Kidney (tissue), 14 donors: ENCODE data around the gene OR51E1. TPM values are rescaled to one million over a fixed set of nuclear protein-coding genes. Genes with fewer than 3 reads are reported as not detected.
A peak's percentile ranks its signal among the peaks of the same experiment; 100 is the strongest.

Source experiments
- DNase-seq, 5 donors: peaks; one replicate each; pipeline ENCODE4 v3.0.0-alpha.2; 2013 to 2020
- FAIRE-seq: peaks from 2 replicates; lab custom pipeline; 2012; peaks lifted over from hg19 to GRCh38; lab: Jason Lieb, UNC
- H3K27ac ChIP-seq, 2 donors: one replicate each; pipeline ENCODE4 v1.7.0; 2013; ENCODE audit warnings: low read depth in 2 of 2, low read length in 2 of 2, inconsistent platforms in 1 of 2
- H3K27me3 ChIP-seq: one replicate; pipeline ENCODE4 v1.7.1; 2013; ENCODE audit warnings: low read length, inconsistent platforms; ENCODE audit not compliant: control insufficient read depth, insufficient read depth
- H3K36me3 ChIP-seq, 3 donors: one replicate each; pipeline versions ENCODE4 v1.7.0 to v1.7.1; 2013; ENCODE audit warnings: low read length in 3 of 3, control low read depth in 1 of 3, inconsistent platforms in 1 of 3; ENCODE audit not compliant: insufficient read depth in 3 of 3, control insufficient read depth in 2 of 3
- H3K4me1 ChIP-seq, 3 donors: one replicate each; pipeline versions ENCODE4 v1.7.0 to v1.7.1; 2013; ENCODE audit warnings: low read length in 3 of 3, inconsistent platforms in 1 of 3, low read depth in 1 of 3; ENCODE audit not compliant: control insufficient read depth in 2 of 3, insufficient read depth in 2 of 3
- H3K4me3 ChIP-seq, 3 donors: one replicate each; pipeline versions ENCODE4 v1.7.0 to v1.8.1; 2013; ENCODE audit warnings: low read length in 3 of 3, control low read depth in 1 of 3, inconsistent platforms in 1 of 3
- H3K9ac ChIP-seq, 3 donors: one replicate each; pipeline versions ENCODE4 v1.7.0 to v1.7.1; 2013; ENCODE audit warnings: low read length in 3 of 3, control low read depth in 1 of 3, inconsistent platforms in 1 of 3
- H3K9me3 ChIP-seq, 3 donors: one replicate each; pipeline versions ENCODE4 v1.7.0 to v1.7.1; 2013; ENCODE audit warnings: low read length in 3 of 3, control low read depth in 1 of 3, inconsistent platforms in 1 of 3; ENCODE audit not compliant: control insufficient read depth in 2 of 3, insufficient read depth in 1 of 3
- CTCF ChIP-seq: IDR thresholded peaks from 3 replicates; pipeline ENCODE4 v1.5.1; 2012; ENCODE audit warnings: mild to moderate bottlenecking, moderate library complexity, borderline replicate concordance; ENCODE audit not compliant: insufficient read depth; ENCODE audit errors: extremely low read depth
- intact Hi-C: fragments of 100-400 bp; cut with DNase I; formaldehyde crosslinking; loops from one replicate; pipeline ENCODE4 v1.11.1; 2022
- polyA plus RNA-seq: library from polyadenylated mRNA; stranded (reverse); fragments of 350-450 nt; fragmentation: Illumina TruSeq; extraction: RNeasy Lipid Tissue Mini Kit (QIAGEN cat#74804); gene quantifications from one replicate; pipeline ENCODE4 v1.2.3, GENCODE V29; 2014; ENCODE audit warnings: low read depth, low replicate concordance; ENCODE audit not compliant: insufficient read depth
- total RNA-seq: library from RNA; stranded (reverse); fragmentation: NEBNext Ultra II Directional; extraction: Animal tissue kit (Norgen Biotek cat#: 25700); gene quantifications from one replicate; pipeline ENCODE4 v1.2.1, GENCODE V29; 2021
- donor health status: control.
- donor health status: control.
- donor health status: control.
- donor health status: control.
- donor health status: control.
- donor health status: DM: yes; HTN: yes; CAD: no.
- donor health status: Normal renal cell carcinoma (clear cell type).

Gene OR51E1
- total and polyA plus RNA-seq, 2 donors from 2014 or later, result 1.4 to 1.7 TPM

GRCh38 chr11:4654635-4655369, 11.0 kb downstream of the OR51E1 start:
- Histone ChIP-seq H3K9me3 (no peaks in the 10 kb centered on the region), H3K4me3 (no peak overlapping the region), H3K27me3 (no peaks in the 10 kb centered on the region), H3K36me3 (no peaks in the 10 kb centered on the region), H3K4me1 (no peaks in the 10 kb centered on the region), H3K27ac (no peak overlapping the region), H3K9ac (no peak overlapping the region)
- TF ChIP-seq CTCF, result no peak
- intact Hi-C loops, result no loop called here
- FAIRE-seq (no peak), DNase-seq (no peak)

GRCh38 chr11:4658629-4659445, 15.1 kb downstream of the OR51E1 start:
- no peak for TF ChIP-seq CTCF
- no peaks in the 10 kb centered on the region for H3K9me3 ChIP-seq
- no peak overlapping the region for H3K9ac ChIP-seq
- FAIRE-seq (no peak), DNase-seq (peak in 2 of 5 donors; percentile 77 to 78)
- H3K4me1 ChIP-seq, result no peaks in the 10 kb centered on the region
- no peak overlapping the region for H3K4me3 ChIP-seq
- H3K36me3 ChIP-seq, result no peaks in the 10 kb centered on the region
- H3K27ac ChIP-seq, result no peak overlapping the region
- intact Hi-C loops, result no loop called here
- H3K27me3 ChIP-seq, result no peaks in the 10 kb centered on the region

GRCh38 chr11:4662876-4663275, 19.1 kb downstream of the OR51E1 start:
- no peak overlapping the region for H3K9ac ChIP-seq
- no peak for TF ChIP-seq CTCF
- no peaks in the 10 kb centered on the region for H3K36me3 ChIP-seq
- intact Hi-C loops, result no loop called here
- no peak for DNase-seq
- H3K4me3 ChIP-seq, result no peak overlapping the region
- no peak for FAIRE-seq
- H3K27me3 ChIP-seq, result no peaks in the 10 kb centered on the region
- no peaks in the 10 kb centered on the region for H3K9me3 ChIP-seq
- H3K4me1 ChIP-seq, result no peaks in the 10 kb centered on the region
- H3K27ac ChIP-seq, result no peak overlapping the region
